ENCODE data around the gene KRTAP12-3. TPM values are rescaled to one million over a fixed set of nuclear protein-coding genes. Genes with fewer than 3 reads are reported as not detected.

KRTAP12-3 gene
- total and polyA plus RNA-seq, 2 donors (not counting 1 experiment from before 2014, with no cell fraction given) = not detected

DNA sequence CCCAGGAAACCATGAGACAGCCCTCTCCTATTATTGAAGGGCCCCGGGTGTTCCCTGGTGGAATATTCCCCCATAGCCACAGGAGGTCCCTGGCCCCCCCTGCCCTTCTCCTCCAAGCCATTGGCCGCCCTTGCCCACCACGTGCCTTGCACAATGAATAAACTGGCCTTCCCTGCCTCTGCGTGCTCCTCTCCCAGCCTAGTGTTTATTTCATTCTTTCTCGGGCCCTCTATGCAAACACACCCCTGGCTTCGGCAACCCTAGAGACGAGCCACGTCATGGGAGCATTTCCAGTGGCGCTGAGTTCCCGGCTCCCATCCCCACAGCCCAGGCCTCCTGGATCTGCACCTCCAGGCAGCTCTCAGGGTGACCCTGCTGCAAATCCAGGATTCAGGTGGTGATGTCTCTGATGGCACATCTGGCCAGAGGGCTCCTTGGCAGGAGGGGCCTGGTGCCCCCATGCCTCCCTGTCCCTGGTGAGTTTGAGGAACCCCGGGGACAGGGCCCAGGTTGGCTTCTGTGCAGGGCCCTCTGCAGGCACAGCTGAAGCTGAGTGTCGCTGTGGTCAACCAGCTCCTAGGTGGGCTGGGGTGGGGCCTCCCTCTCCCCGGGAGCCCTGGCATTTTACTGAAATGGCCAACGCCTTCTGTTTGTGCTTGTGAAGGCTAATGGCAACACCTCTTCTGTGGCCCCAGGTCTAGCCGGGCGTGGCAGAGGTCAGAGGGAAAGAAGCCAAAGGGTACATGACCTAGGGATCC lies 45.4 kb downstream of the KRTAP12-3 start:
- DNase-seq (ENCODE audit: low read depth in 2 of 2) = no peak
- Histone ChIP-seq H3K36me3 (ENCODE audit: control insufficient read depth, insufficient read depth, low read length) (no peaks in the 10 kb centered on the region), H3K9ac (ENCODE audit: insufficient read depth, low read length) (no peak overlapping the region), H3K4me1 (ENCODE audit: control insufficient read depth, extremely low read depth, insufficient read depth, low read length) (no peaks in the 10 kb centered on the region), H3K4me3 (replicated peaks in 1 of 4; ENCODE audit: control extremely low read depth in 1 of 4, insufficient read depth in 1 of 4, low read depth in 3 of 4, low read length in 4 of 4) (no peak overlapping the region), H2AFZ (ENCODE audit: low read length) (no peak overlapping the region), H3K4me2 (ENCODE audit: extremely low read depth, insufficient read depth, low read length) (no peak overlapping the region), H3K27me3 (ENCODE audit: control insufficient read depth, insufficient read depth, low read length) (peaks cover 15% of the 10 kb centered on the region), H3K27ac (ENCODE audit: insufficient read depth, low read length) (no peak overlapping the region), H3K79me2 (ENCODE audit: control insufficient read depth, insufficient read depth, low read length) (no peaks in the 10 kb centered on the region), H4K20me1 (ENCODE audit: control insufficient read depth, extremely low read depth, insufficient read depth, low read length) (no peaks in the 10 kb centered on the region), H3K9me3 (ENCODE audit: control insufficient read depth, insufficient read depth, low read depth, low read length) (no peaks in the 10 kb centered on the region)
- TF ChIP-seq, protein P1, sequence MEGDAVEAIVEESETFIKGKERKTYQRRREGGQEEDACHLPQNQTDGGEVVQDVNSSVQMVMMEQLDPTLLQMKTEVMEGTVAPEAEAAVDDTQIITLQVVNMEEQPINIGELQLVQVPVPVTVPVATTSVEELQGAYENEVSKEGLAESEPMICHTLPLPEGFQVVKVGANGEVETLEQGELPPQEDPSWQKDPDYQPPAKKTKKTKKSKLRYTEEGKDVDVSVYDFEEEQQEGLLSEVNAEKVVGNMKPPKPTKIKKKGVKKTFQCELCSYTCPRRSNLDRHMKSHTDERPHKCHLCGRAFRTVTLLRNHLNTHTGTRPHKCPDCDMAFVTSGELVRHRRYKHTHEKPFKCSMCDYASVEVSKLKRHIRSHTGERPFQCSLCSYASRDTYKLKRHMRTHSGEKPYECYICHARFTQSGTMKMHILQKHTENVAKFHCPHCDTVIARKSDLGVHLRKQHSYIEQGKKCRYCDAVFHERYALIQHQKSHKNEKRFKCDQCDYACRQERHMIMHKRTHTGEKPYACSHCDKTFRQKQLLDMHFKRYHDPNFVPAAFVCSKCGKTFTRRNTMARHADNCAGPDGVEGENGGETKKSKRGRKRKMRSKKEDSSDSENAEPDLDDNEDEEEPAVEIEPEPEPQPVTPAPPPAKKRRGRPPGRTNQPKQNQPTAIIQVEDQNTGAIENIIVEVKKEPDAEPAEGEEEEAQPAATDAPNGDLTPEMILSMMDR (conservative IDR thresholded peaks at IDR 0.05 in 1 of 2, IDR thresholded peaks at IDR 0.05 in 1 of 2; ENCODE audit: low read depth in 1 of 2, low read length in 2 of 2) = no peak
- TF ChIP-seq EZH2 (IDR thresholded peaks at IDR 0.05; ENCODE audit: low read length, missing control alignments) = no peak

DNA sequence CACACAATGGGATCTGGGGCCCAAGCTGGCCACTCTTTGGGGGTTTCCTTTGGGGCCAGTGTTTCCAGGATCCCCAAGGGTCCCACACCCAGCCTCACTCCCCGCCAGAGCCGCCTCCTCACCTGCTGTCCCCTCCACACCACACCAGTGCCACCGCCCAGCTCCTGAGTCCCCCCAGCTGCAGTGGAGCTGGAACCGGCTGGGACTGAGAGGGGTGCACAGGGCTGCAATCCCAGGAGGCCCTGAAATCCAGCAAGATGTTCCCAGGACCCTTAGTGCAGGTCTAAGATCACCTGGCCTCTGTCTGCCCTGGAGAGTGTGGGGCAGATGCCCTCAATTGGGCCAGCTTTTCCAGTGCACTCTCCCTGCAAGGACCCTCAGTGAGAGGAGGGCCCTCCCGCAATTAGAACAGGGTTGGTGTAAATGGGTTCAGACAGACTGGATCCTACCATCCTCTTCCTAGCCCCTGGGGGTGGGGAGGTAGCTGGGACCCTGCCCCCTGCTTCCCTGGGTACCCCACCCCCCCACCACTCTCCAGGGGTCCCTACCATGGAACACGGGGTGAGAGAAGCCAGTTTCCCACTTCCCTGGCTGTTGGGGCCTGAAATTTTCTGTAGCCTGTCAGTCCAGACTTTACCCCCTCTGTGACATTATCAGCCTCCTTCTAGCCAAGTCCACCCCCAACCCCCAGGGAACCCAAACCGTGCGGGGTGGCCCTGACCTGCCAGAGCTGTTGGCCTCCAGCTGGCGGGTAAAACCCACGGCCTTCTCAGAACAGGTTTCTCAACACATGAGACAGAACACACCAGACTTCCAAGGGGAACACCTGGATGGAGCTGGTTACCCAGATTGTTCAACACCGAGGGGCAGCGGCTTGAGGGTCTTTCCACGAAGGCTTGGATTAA lies 46.3 kb downstream of the KRTAP12-3 start:
- Histone ChIP-seq H3K4me3 (replicated peaks in 1 of 4; ENCODE audit: control extremely low read depth in 1 of 4, insufficient read depth in 1 of 4, low read depth in 3 of 4, low read length in 4 of 4) (no peak overlapping the region), H3K9ac (ENCODE audit: insufficient read depth, low read length) (no peak overlapping the region), H3K27ac (ENCODE audit: insufficient read depth, low read length) (no peak overlapping the region), H3K79me2 (ENCODE audit: control insufficient read depth, insufficient read depth, low read length) (no peaks in the 10 kb centered on the region), H2AFZ (ENCODE audit: low read length) (no peak overlapping the region), H3K36me3 (ENCODE audit: control insufficient read depth, insufficient read depth, low read length) (no peaks in the 10 kb centered on the region), H3K4me2 (ENCODE audit: extremely low read depth, insufficient read depth, low read length) (no peak overlapping the region), H4K20me1 (ENCODE audit: control insufficient read depth, extremely low read depth, insufficient read depth, low read length) (no peaks in the 10 kb centered on the region), H3K27me3 (ENCODE audit: control insufficient read depth, insufficient read depth, low read length) (peaks cover 23% of the 10 kb centered on the region), H3K4me1 (ENCODE audit: control insufficient read depth, extremely low read depth, insufficient read depth, low read length) (no peaks in the 10 kb centered on the region), H3K9me3 (ENCODE audit: control insufficient read depth, insufficient read depth, low read depth, low read length) (no peaks in the 10 kb centered on the region)
- no peak for DNase-seq (ENCODE audit: low read depth in 2 of 2)
- TF ChIP-seq, protein P1 (conservative IDR thresholded peaks at IDR 0.05 in 1 of 2, IDR thresholded peaks at IDR 0.05 in 1 of 2; ENCODE audit: low read depth in 1 of 2, low read length in 2 of 2) = no peak
- no peak for TF ChIP-seq EZH2 (IDR thresholded peaks at IDR 0.05; ENCODE audit: low read length, missing control alignments)

DNA sequence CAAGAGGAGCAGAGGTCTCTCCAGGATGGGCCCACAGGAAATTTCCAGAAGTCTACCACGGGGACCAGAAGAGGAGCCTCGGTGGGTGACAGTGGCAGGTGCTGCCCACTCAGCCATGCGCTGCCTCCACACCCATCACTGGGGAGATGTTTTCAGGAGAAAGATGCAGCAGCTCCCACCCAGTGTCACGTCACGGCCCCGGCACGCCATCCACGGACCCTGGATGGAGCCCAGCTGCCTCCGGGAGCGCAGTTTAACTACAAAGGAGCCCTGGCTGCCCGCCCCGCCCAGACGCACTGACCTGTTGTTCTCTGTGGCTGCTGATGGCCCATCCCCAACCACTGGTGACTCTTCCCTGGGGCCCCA lies 46.9 kb downstream of the KRTAP12-3 start:
- Histone ChIP-seq H4K20me1 (ENCODE audit: control insufficient read depth, extremely low read depth, insufficient read depth, low read length) (no peaks in the 10 kb centered on the region), H3K27me3 (ENCODE audit: control insufficient read depth, insufficient read depth, low read length) (peaks cover 30% of the 10 kb centered on the region), H3K36me3 (ENCODE audit: control insufficient read depth, insufficient read depth, low read length) (no peaks in the 10 kb centered on the region), H3K9me3 (ENCODE audit: control insufficient read depth, insufficient read depth, low read depth, low read length) (no peaks in the 10 kb centered on the region), H3K4me3 (replicated peaks in 1 of 4; ENCODE audit: control extremely low read depth in 1 of 4, insufficient read depth in 1 of 4, low read depth in 3 of 4, low read length in 4 of 4) (no peak overlapping the region), H2AFZ (ENCODE audit: low read length) (no peak overlapping the region), H3K4me1 (ENCODE audit: control insufficient read depth, extremely low read depth, insufficient read depth, low read length) (no peaks in the 10 kb centered on the region), H3K79me2 (ENCODE audit: control insufficient read depth, insufficient read depth, low read length) (no peaks in the 10 kb centered on the region), H3K27ac (ENCODE audit: insufficient read depth, low read length) (no peak overlapping the region), H3K4me2 (ENCODE audit: extremely low read depth, insufficient read depth, low read length) (no peak overlapping the region), H3K9ac (ENCODE audit: insufficient read depth, low read length) (no peak overlapping the region)
- TF ChIP-seq, protein P1 (conservative IDR thresholded peaks at IDR 0.05 in 1 of 2, IDR thresholded peaks at IDR 0.05 in 1 of 2; ENCODE audit: low read depth in 1 of 2, low read length in 2 of 2) = no peak
- no peak for TF ChIP-seq EZH2 (IDR thresholded peaks at IDR 0.05; ENCODE audit: low read length, missing control alignments)
- no peak for DNase-seq (ENCODE audit: low read depth in 2 of 2)
